Activated CD8-positive, alpha-beta memory T cell treated with anti-CD3 and anti-CD28 coated beads for 36 hours (primary cell): Measurements from ENCODE around the gene NDUFC1. TPM values are rescaled to one million over a fixed set of nuclear protein-coding genes. Genes with fewer than 3 reads are reported as not detected.
"Not testable (repeated sequence)": the region's sequence is repeated elsewhere in the genome, so short reads cannot be mapped to it uniquely, and the experiment has no call there.

Experiments
- CTCF ChIA-PET: fragments of 350-600 bp; sonication (Branson Sonifier 250); formaldehyde crosslinking; loops from one replicate; lab custom pipeline; 2021; ENCODE audit warnings: antibody characterized with exemption; lab: Charles Lee
- POLR2A ChIA-PET: fragments of 350-600 bp; sonication (Branson Sonifier 250); formaldehyde crosslinking; loops from one replicate; lab custom pipeline; 2021; ENCODE audit warnings: antibody characterized with exemption; lab: Charles Lee
- total RNA-seq, 2 experiments: library from RNA; stranded (reverse); gene quantifications; one replicate each; pipeline ENCODE4 v1.2.3, GENCODE V29; 2021

Gene NDUFC1
- total RNA-seq = 10 to 100 TPM; 52.7 to 53.1 TPM

- ChIA-PET CTCF (interaction anchor here (0.7 to 1.7 kb wide), 5 partner anchors 9 to 151 kb away, joined by 3 to 4 read pairs (median 3); no protein-coding TSS in a partner anchor), POLR2A (interaction anchor here (1.5 to 3.7 kb wide), 4 partner anchors 35 to 219 kb away, joined by 4 to 22 read pairs (median 14); partner anchors contain the start of gene ELF2)
These were observed at the start of gene NDUFC1 for GRCh38 chr4:139301821-139302611. Gene NDUFC1, minus strand, starts transcription at chr4:139302477. Its CDS starts 6,679 bp downstream, at chr4:139295798.

- ChIA-PET CTCF (no interaction called here), POLR2A (no interaction called here)
These were observed 35.3 kb upstream of the NDUFC1 start for GRCh38 chr4:139337612-139338011.

- CTCF ChIA-PET = interaction anchor here (1.6 kb wide), 1 partner anchor 18 kb away, joined by 3 read pairs; no protein-coding TSS in a partner anchor
- POLR2A ChIA-PET = no interaction called here
These were observed 30.8 kb upstream of the NDUFC1 start for GRCh38 chr4:139333046-139333445.

- ChIA-PET CTCF (interaction anchor here (1.6 kb wide), 1 partner anchor 301 kb away, joined by 9 read pairs; no protein-coding TSS in a partner anchor), POLR2A (interaction anchor here (1.8 kb wide), 1 partner anchor 30 kb away, joined by 9 read pairs; the partner anchor contains the start of gene NAA15)
These were observed 28.9 kb upstream of the NDUFC1 start for GRCh38 chr4:139331185-139331584.

GRCh38 chr4:139330283-139330682 lies 28.0 kb upstream of the NDUFC1 start:
- POLR2A ChIA-PET = no interaction called here
- CTCF ChIA-PET = interaction anchor here (1.0 kb wide), 1 partner anchor 11 kb away, joined by 3 read pairs; no protein-coding TSS in a partner anchor

- POLR2A ChIA-PET = no interaction called here
- CTCF ChIA-PET = interaction anchor here (1.0 kb wide), 1 partner anchor 12 kb away, joined by 3 read pairs; no protein-coding TSS in a partner anchor
These were observed 27.5 kb upstream of the NDUFC1 start for GRCh38 chr4:139329665-139330200.

GRCh38 chr4:139324620-139325019 lies 22.3 kb upstream of the NDUFC1 start:
- CTCF ChIA-PET = no interaction called here
- POLR2A ChIA-PET = no interaction called here

- POLR2A ChIA-PET = not testable (repeated sequence)
- CTCF ChIA-PET = interaction anchor here (0.6 kb wide), 1 partner anchor 19 kb away, joined by 4 read pairs; no protein-coding TSS in a partner anchor
These were observed 20.3 kb upstream of the NDUFC1 start for GRCh38 chr4:139322541-139322940.

- POLR2A ChIA-PET = interaction anchor here (0.8 kb wide), 1 partner anchor 22 kb away, joined by 3 read pairs; no protein-coding TSS in a partner anchor
- CTCF ChIA-PET = interaction anchor here (0.6 kb wide), 1 partner anchor 19 kb away, joined by 4 read pairs; no protein-coding TSS in a partner anchor
These were observed 19.8 kb upstream of the NDUFC1 start for GRCh38 chr4:139322070-139322469.

GRCh38 chr4:139319571-139319970 lies 17.3 kb upstream of the NDUFC1 start:
- ChIA-PET CTCF (interaction anchor here (0.6 kb wide), 1 partner anchor 85 kb away, joined by 4 read pairs; no protein-coding TSS in a partner anchor), POLR2A (no interaction called here)

GRCh38 chr4:139317635-139318034 lies 15.4 kb upstream of the NDUFC1 start:
- ChIA-PET CTCF (no interaction called here), POLR2A (no interaction called here)

- CTCF ChIA-PET = no interaction called here
- POLR2A ChIA-PET = no interaction called here
These were observed 14.5 kb upstream of the NDUFC1 start for GRCh38 chr4:139316733-139317132.

- ChIA-PET POLR2A (no interaction called here), CTCF (interaction anchor here (1.2 to 1.4 kb wide), 2 partner anchors 16 to 17 kb away, joined by 3 read pairs; no protein-coding TSS in a partner anchor)
These were observed 13.0 kb upstream of the NDUFC1 start for GRCh38 chr4:139315221-139315675.

- CTCF ChIA-PET = interaction anchor here (1.2 to 1.4 kb wide), 2 partner anchors 15 to 18 kb away, joined by 3 read pairs; no protein-coding TSS in a partner anchor
- POLR2A ChIA-PET = no interaction called here
These were observed 11.9 kb upstream of the NDUFC1 start for GRCh38 chr4:139314047-139314800.

- POLR2A ChIA-PET, CTCF ChIA-PET: not testable (repeated sequence)
These were observed 11.1 kb upstream of the NDUFC1 start for GRCh38 chr4:139313414-139313813.

- CTCF ChIA-PET = no interaction called here
- POLR2A ChIA-PET = no interaction called here
These were observed 10.5 kb upstream of the NDUFC1 start for GRCh38 chr4:139312552-139313332.

- ChIA-PET POLR2A (no interaction called here), CTCF (interaction anchor here (1.6 kb wide), 1 partner anchor 11 kb away, joined by 4 read pairs; the partner anchor contains the start of gene NAA15)
These were observed 9.6 kb upstream of the NDUFC1 start for GRCh38 chr4:139311909-139312308.

GRCh38 chr4:139304920-139305319 lies 2.6 kb upstream of the NDUFC1 start:
- CTCF ChIA-PET = interaction anchor here (0.7 kb wide), 1 partner anchor 27 kb away, joined by 3 read pairs; no protein-coding TSS in a partner anchor
- POLR2A ChIA-PET = no interaction called here
